GM13976 (cell line): ENCODE data around the gene CLP1.
"Not testable (repeated sequence)": the region's sequence is repeated elsewhere in the genome, so short reads cannot be mapped to it uniquely, and the experiment has no call there.

ENCODE experiments used
- DNase-seq: peaks from one replicate; pipeline ENCODE4 v3.0.0; 2012; ENCODE audit warnings: low spot score
- CTCF ChIP-seq: IDR thresholded peaks from 2 replicates; pipeline ENCODE4 v1.5.1; 2012; ENCODE audit warnings: borderline replicate concordance, mild to moderate bottlenecking; ENCODE audit not compliant: insufficient read depth; ENCODE audit errors: extremely low read depth, missing control alignments, control extremely low read depth
- in situ Hi-C: fragments of 300-500 bp; cut with MboI; formaldehyde crosslinking; loops from one replicate; pipeline ENCODE4 v1.12.0; 2022; ENCODE audit warnings: low sequenced_read_pairs, mixed read lengths, inconsistent platforms; ENCODE audit not compliant: unreplicated experiment

CLP1 gene

GRCh38 chr11:57698843-57699365 is 41.3 kb downstream of the CLP1 start:
- no peak for TF ChIP-seq CTCF
- in situ Hi-C loops = no loop called here
- no peak for DNase-seq

GRCh38 chr11:57699813-57700212 is 42.3 kb downstream of the CLP1 start:
- DNase-seq = no peak
- in situ Hi-C loops = no loop called here
- no peak for TF ChIP-seq CTCF

- in situ Hi-C loops = no loop called here
- TF ChIP-seq CTCF = no peak
- DNase-seq = no peak
Measured at GRCh38 chr11:57700425-57700824, 42.9 kb downstream of the CLP1 start.

GRCh38 chr11:57703341-57703740 is 45.8 kb downstream of the CLP1 start:
- DNase-seq = no peak
- in situ Hi-C loops = no loop called here
- no peak for TF ChIP-seq CTCF

GRCh38 chr11:57704932-57705331 is 47.4 kb downstream of the CLP1 start:
- in situ Hi-C loops = no loop called here
- TF ChIP-seq CTCF = no peak
- DNase-seq = no peak

- in situ Hi-C loops = not testable (repeated sequence)
Measured at GRCh38 chr11:57705432-57705831, 47.9 kb downstream of the CLP1 start.

GRCh38 chr11:57709802-57710367 is 52.3 kb downstream of the CLP1 start:
- no peak for TF ChIP-seq CTCF
- no peak for DNase-seq
- in situ Hi-C loops = no loop called here

More at GRCh38 chr11:57705432-57705831, 47.9 kb downstream of the CLP1 start:
- not testable (repeated sequence) for DNase-seq
